SIG-M5 treated with dmso at 0.1 percent for 504 hours (cell line): ENCODE measurements around the gene EPS8.

ENCODE experiments used
- DNase-seq: peaks from one replicate; lab custom pipeline; 2025; ENCODE audit not compliant: unreplicated experiment; lab: John Stamatoyannopoulos, UW

The EPS8 gene

GRCh38 chr12:15575671-15576541 is 213.3 kb downstream of the EPS8 start:
- no peak for DNase-seq

GRCh38 chr12:15574353-15574752 is 214.8 kb downstream of the EPS8 start:
- DNase-seq: no peak
